HepG2 (cell line): ENCODE data around the gene SND1. TPM values are rescaled to one million over a fixed set of nuclear protein-coding genes. Genes with fewer than 3 reads are reported as not detected.

Experiments
- ATAC-seq: fragments of 200-7000 bp; cut with Tn5 transposase; 3 replicates; pipeline ENCODE4 v1.9.1; 2020; ENCODE audit warnings: mild to moderate bottlenecking, moderate library complexity
- BruUV-seq: library from RNA; stranded (reverse); fragments of 400-500 nt; replicated peaks from 2 replicates; lab custom pipeline; 2021; lab: Mats Ljungman, UMichigan
- CTCF ChIA-PET: fragments of 300-600 bp; formaldehyde crosslinking; extraction: SDS; loops from one replicate; lab custom pipeline; 2021; ENCODE audit warnings: low total read pairs, inconsistent platforms, low intra/inter-chr PET ratio; lab: Yijun Ruan, JAX
- POLR2A ChIA-PET: fragments of 350-600 bp; sonication (Branson Sonifier 250); formaldehyde crosslinking; loops from one replicate; lab custom pipeline; 2020; ENCODE audit warnings: antibody characterized with exemption, inconsistent platforms; lab: Yijun Ruan, JAX
- DNase-seq: peaks from one replicate; pipeline ENCODE4 v3.0.0-alpha.2; 2015; ENCODE audit warnings: low spot score
- FAIRE-seq: peaks from 3 replicates; lab custom pipeline; 2011; peaks lifted over from hg19 to GRCh38; lab: Jason Lieb, UNC
- H2AFZ ChIP-seq: one replicate; pipeline ENCODE4 v1.6.1; 2011; ENCODE audit warnings: low read length, inconsistent platforms
- H3K27ac ChIP-seq: fragments of 300-600 bp; 3 replicates; pipeline ENCODE4 v1.8.0; 2011; ENCODE audit warnings: mixed run types, mild to moderate bottlenecking, mixed read lengths, low read length, inconsistent platforms; ENCODE audit not compliant: insufficient read depth; ENCODE audit errors: extremely low read length
- H3K27me3 ChIP-seq, 2 experiments: fragments of 200-600 bp in 1 of 2; 2 replicates in 1 of 2; 3 replicates in 1 of 2; pipeline versions ENCODE4 v1.6.0 to v1.8.0; 2011; ENCODE audit warnings: low read length in 2 of 2, mild to moderate bottlenecking in 2 of 2, moderate library complexity in 2 of 2, inconsistent platforms in 1 of 2; ENCODE audit not compliant: insufficient read depth in 2 of 2, control insufficient read depth in 1 of 2
- H3K36me3 ChIP-seq, 2 experiments: fragments of 200-600 bp in 1 of 2; replicated peaks in 1 of 2; 2 replicates in 1 of 2; 3 replicates in 1 of 2; pipeline versions ENCODE4 v1.5.1 to v1.8.0; 2011; ENCODE audit warnings: low read length in 2 of 2, inconsistent platforms in 1 of 2; ENCODE audit not compliant: insufficient read depth in 2 of 2, control insufficient read depth in 1 of 2
- H3K4me1 ChIP-seq: 2 replicates; pipeline ENCODE4 v1.5.1; 2012; ENCODE audit warnings: low read length, inconsistent platforms; ENCODE audit not compliant: insufficient read depth
- H3K4me2 ChIP-seq: 2 replicates; pipeline ENCODE4 v1.6.0; 2011; ENCODE audit warnings: low read depth, low read length, inconsistent platforms
- H3K4me3 ChIP-seq, 3 experiments: fragments of 200-600 bp in 1 of 3; sonication (generic), shearing (Covaris generic) in 1 of 3; replicated peaks in 1 of 3; 2 replicates each; pipeline ENCODE4 v1.5.1; 2011 to 2016; ENCODE audit warnings: low read length in 3 of 3, inconsistent platforms in 2 of 3, low read depth in 2 of 3, mild to moderate bottlenecking in 2 of 3, control low read depth in 1 of 3, mixed read lengths in 1 of 3; ENCODE audit not compliant: insufficient read depth in 1 of 3
- H3K79me2 ChIP-seq: one replicate; pipeline ENCODE4 v1.6.1; 2011; ENCODE audit warnings: low read length, inconsistent platforms; ENCODE audit not compliant: insufficient read depth
- H3K9ac ChIP-seq: 2 replicates; pipeline ENCODE4 v1.6.0; 2011; ENCODE audit warnings: mild to moderate bottlenecking, low read depth, low read length, inconsistent platforms; ENCODE audit not compliant: insufficient read depth
- H3K9me3 ChIP-seq: 2 replicates; pipeline ENCODE4 v1.5.1; 2012; ENCODE audit warnings: mild to moderate bottlenecking, low read length
- H4K20me1 ChIP-seq: 2 replicates; pipeline ENCODE4 v1.6.0; 2011; ENCODE audit warnings: inconsistent platforms, mild to moderate bottlenecking, low read length, moderate library complexity; ENCODE audit not compliant: insufficient read depth
- CHCHD3 ChIP-seq: sonication (generic); formaldehyde crosslinking; IDR thresholded peaks from 2 replicates; pipeline ENCODE4 v1.8.0; 2022; ENCODE audit warnings: mild to moderate bottlenecking, missing genetic modification reagents, moderate library complexity
- CHD4 ChIP-seq: fragments of 200-600 bp; sonication (generic); IDR thresholded peaks from 2 replicates; pipeline ENCODE4 v1.7.0; 2017; ENCODE audit warnings: mild to moderate bottlenecking, low read length, borderline replicate concordance
- GRHL1 ChIP-seq: sonication (generic); formaldehyde crosslinking; conservative IDR thresholded peaks from 2 replicates; pipeline ENCODE4 v1.8.0; 2022; ENCODE audit warnings: missing genetic modification reagents
- MED8 ChIP-seq: sonication (generic); formaldehyde crosslinking; IDR thresholded peaks from 2 replicates; pipeline ENCODE4 v1.8.1; 2023; ENCODE audit warnings: mild to moderate bottlenecking, missing genetic modification reagents; ENCODE audit not compliant: insufficient replicate concordance
- NR1H2 ChIP-seq: sonication (generic); formaldehyde crosslinking; IDR thresholded peaks from 2 replicates; pipeline ENCODE4 v1.8.1; 2022; ENCODE audit warnings: low read depth, missing genetic modification reagents, borderline replicate concordance
- SATB2 ChIP-seq: sonication (generic); formaldehyde crosslinking; IDR thresholded peaks from 2 replicates; pipeline ENCODE4 v1.5.0; 2020; ENCODE audit warnings: missing genetic modification reagents
- SIN3A ChIP-seq: IDR thresholded peaks from 2 replicates; pipeline ENCODE4 v1.6.1; 2011; ENCODE audit warnings: low read depth, mild to moderate bottlenecking, control low read depth, low read length, borderline replicate concordance
- TFDP1 ChIP-seq: IDR thresholded peaks from 2 replicates; pipeline ENCODE4 v1.6.1; 2016; ENCODE audit warnings: missing compliant biosample characterization, missing genetic modification reagents, borderline replicate concordance
- TOPORS ChIP-seq: sonication (generic); formaldehyde crosslinking; IDR thresholded peaks from 2 replicates; pipeline ENCODE4 v1.8.0; 2023; ENCODE audit warnings: mild to moderate bottlenecking, missing genetic modification reagents
- ZNF275 ChIP-seq: sonication (generic); formaldehyde crosslinking; IDR thresholded peaks from 2 replicates; pipeline ENCODE4 v1.8.0; 2022; ENCODE audit warnings: missing genetic modification reagents, mild to moderate bottlenecking, inconsistent platforms, borderline replicate concordance
- ZNF556 ChIP-seq: sonication (generic); formaldehyde crosslinking; IDR thresholded peaks from 2 replicates; pipeline ENCODE4 v1.4.0; 2020; ENCODE audit warnings: mild to moderate bottlenecking, missing genetic modification reagents, borderline replicate concordance
- ZNF598 ChIP-seq: sonication (generic); formaldehyde crosslinking; IDR thresholded peaks from 2 replicates; pipeline ENCODE4 v1.5.1; 2020; ENCODE audit warnings: mild to moderate bottlenecking, missing genetic modification reagents, borderline replicate concordance
- ZNF75D ChIP-seq: sonication (generic); formaldehyde crosslinking; IDR thresholded peaks from 2 replicates; pipeline ENCODE4 v1.8.1; 2023; ENCODE audit warnings: missing genetic modification reagents, mild to moderate bottlenecking, borderline replicate concordance
- ZNF773 ChIP-seq: sonication (generic); formaldehyde crosslinking; IDR thresholded peaks from 2 replicates; pipeline ENCODE4 v1.4.0; 2020; ENCODE audit warnings: missing genetic modification reagents, borderline replicate concordance
- ZSCAN21 ChIP-seq: sonication (generic); formaldehyde crosslinking; IDR thresholded peaks from 2 replicates; pipeline ENCODE4 v1.8.0; 2022; ENCODE audit warnings: mild to moderate bottlenecking, missing genetic modification reagents, moderate library complexity, borderline replicate concordance
- WGBS: methylation state at CpG from one replicate; pipeline ENCODE4 v1.1.6; 2017; ENCODE audit warnings: low lambda C conversion rate; 5-methylcytosine and 5-hydroxymethylcytosine counted together
- in situ Hi-C: cut with HindIII; loops from 2 replicates; pipeline ENCODE4 v1.10.0; 2017; ENCODE audit warnings: low pct_unique_long_range_greater_than_20kb; ENCODE audit not compliant: extremely low pct_ligation_motif_present
- intact Hi-C: fragments of 100-400 bp; cut with micrococcal nuclease; formaldehyde crosslinking; loops from one replicate; pipeline ENCODE4 v1.10.0; 2022; ENCODE audit not compliant: unreplicated experiment
- polyA plus RNA-seq, 8 experiments: library from polyadenylated mRNA; depleted of rRNA in 3 of 8; stranded (reverse) in 7 of 8; unstranded in 1 of 8; fragments of >200 nt; fragmentation: Illumina TruSeq in 4 of 8; extraction: Trizol in 4 of 8; gene quantifications; 2 replicates each; pipeline versions ENCODE4 v1.2.1 to v1.2.3, GENCODE V29; 2011 to 2016; ENCODE audit warnings: low read depth in 4 of 8, missing spikeins in 1 of 8, mixed read lengths in 1 of 8; ENCODE audit not compliant: insufficient read depth in 1 of 8
- total RNA-seq, 5 experiments: library from RNA; depleted of rRNA; stranded (reverse); fragments of >200 nt; fragmentation: Illumina TruSeq; extraction: Trizol; gene quantifications; 2 replicates each; pipeline ENCODE4 v1.2.3, GENCODE V29; 2016; ENCODE audit warnings: low read depth in 1 of 5
- TF ChIP-seq, protein P1 (sequence below): sonication (generic); formaldehyde crosslinking; IDR thresholded peaks from 2 replicates; pipeline ENCODE4 v1.5.0; 2020; ENCODE audit warnings: missing genetic modification reagents

Gene SND1
- total and polyA plus RNA-seq, 2 of the 13 experiments (the other 11 are each of a cell fraction or from before 2014, with no cell fraction given), result 110 to 182 TPM

DNA sequence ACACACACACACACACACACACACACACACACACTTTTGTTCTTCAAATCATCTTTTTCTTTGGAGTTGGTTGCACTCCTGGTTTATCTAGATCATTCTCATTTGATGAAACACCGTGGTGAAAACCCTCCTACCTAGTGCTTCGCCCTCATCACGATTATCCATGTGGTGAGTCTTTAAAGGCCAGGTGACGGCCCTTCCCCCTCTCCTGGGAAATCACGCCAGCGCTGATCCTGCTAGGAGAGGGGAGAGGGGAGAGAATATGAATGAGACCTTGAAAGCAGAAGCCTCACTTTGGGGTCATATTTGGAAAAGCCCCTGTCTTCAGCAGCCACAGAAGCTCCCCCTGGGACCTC is 483.1 kb downstream of the SND1 start (continued):
- no peak for TF ChIP-seq GRHL1 (CRISPR knock-in tag)
- TF ChIP-seq ZNF275 (CRISPR knock-in tag), result no peak
- TF ChIP-seq ZNF75D (CRISPR knock-in tag), result no peak
- no peak for TF ChIP-seq MED8 (CRISPR knock-in tag)
- no peak for TF ChIP-seq CHD4

- DNase-seq (no peak), FAIRE-seq (no peak), ATAC-seq (peak; percentile 95)
- no peak overlapping the region for H2AFZ ChIP-seq
- peak overlapping the region; percentile 41 to 72 (median 49) for H3K4me3 ChIP-seq
- peak overlapping the region; percentile 91 for H3K4me2 ChIP-seq
- 2% methylated on average over 16 of the region's 57 CpGs for WGBS
- intact Hi-C loops, result loop anchor here (1.0 kb wide), 1 partner anchor 74 kb away; no protein-coding TSS in a partner anchor
- H3K9me3 ChIP-seq, result no peaks in the 10 kb centered on the region
- peaks cover 2 to 53% of the 10 kb centered on the region in 2 experiments; a peak in 4 of 5 replicates for H3K27me3 ChIP-seq
- ChIA-PET POLR2A (interaction anchor here (0.8 kb wide), 1 partner anchor 12 kb away, joined by 3 read pairs; no protein-coding TSS in a partner anchor), CTCF (interaction anchor here (3.3 kb wide), 1 partner anchor 74 kb away, joined by 36 read pairs; no protein-coding TSS in a partner anchor)
- BruUV-seq, result no TSS peak
- H3K9ac ChIP-seq, result no peak overlapping the region
- no peaks in the 10 kb centered on the region for H4K20me1 ChIP-seq
- peaks cover 14% of the 10 kb centered on the region for H3K4me1 ChIP-seq
- no peaks in the 10 kb centered on the region for H3K36me3 ChIP-seq
- H3K79me2 ChIP-seq, result no peaks in the 10 kb centered on the region
- H3K27ac ChIP-seq, result no peak overlapping the region
- in situ Hi-C loops, result loop anchor here (5.0 kb wide), 1 partner anchor 72 kb away; no protein-coding TSS in a partner anchor
- TF ChIP-seq CHCHD3 (0 out of 2 replicates have a peak, but pooled peaks have one; percentile 33), ZNF556 (CRISPR knock-in tag) (no peak), ZSCAN21 (CRISPR knock-in tag) (no peak; the same call in 1 of the 2 replicates), TOPORS (CRISPR knock-in tag) (no peak), NR1H2 (CRISPR knock-in tag) (no peak), TFDP1 (CRISPR knock-in tag) (peak; percentile 92), ZNF773 (peak; percentile 74; the same call in 1 of the 2 replicates), SATB2 (CRISPR knock-in tag) (no peak), ZNF598 (no peak), SIN3A (no peak)
- TF ChIP-seq, protein P1, sequence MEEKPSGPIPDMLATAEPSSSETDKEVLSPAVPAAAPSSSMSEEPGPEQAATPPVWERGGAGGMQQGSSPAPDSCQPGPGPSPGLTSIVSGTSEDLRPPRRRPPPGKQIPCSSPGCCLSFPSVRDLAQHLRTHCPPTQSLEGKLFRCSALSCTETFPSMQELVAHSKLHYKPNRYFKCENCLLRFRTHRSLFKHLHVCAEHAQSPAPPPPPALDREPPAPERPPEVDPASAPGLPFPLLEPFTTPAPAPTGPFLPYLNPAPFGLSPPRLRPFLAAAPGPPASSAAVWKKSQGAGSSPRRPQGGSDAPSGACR (CRISPR knock-in tag), result no peak
These were observed 483.7 kb downstream of the SND1 start for GRCh38 chr7:128135515-128136214.
